NCI-H524 (cell line): ENCODE data around the gene ATAD1.
"Not testable (repeated sequence)": the region's sequence is repeated elsewhere in the genome, so short reads cannot be mapped to it uniquely, and the experiment has no call there.

Experiments used
- DNase-seq, 2 experiments: peaks; one replicate each; lab custom pipeline; 2025; lab: John Stamatoyannopoulos, UW

The ATAD1 gene

GRCh38 chr10:87817609-87818504 lies at the start of gene ATAD1:
Gene ATAD1, minus strand, starts transcription at chr10:87818226. Its CDS starts 3,627 bp downstream, at chr10:87814599.
- DNase-seq: peak; percentile 43 to 72

GRCh38 chr10:87867453-87867852 lies 49.4 kb upstream of the ATAD1 start:
- no peak for DNase-seq

- no peak for DNase-seq
These were observed 48.5 kb upstream of the ATAD1 start for GRCh38 chr10:87866412-87866974.

- DNase-seq: no peak
These were observed 47.3 kb upstream of the ATAD1 start for GRCh38 chr10:87865241-87865881.

GRCh38 chr10:87864496-87865059 lies 46.6 kb upstream of the ATAD1 start:
- peak in 1 of 2 experiments; percentile 9 for DNase-seq

GRCh38 chr10:87863951-87864495 lies 46.0 kb upstream of the ATAD1 start:
- peak in 1 of 2 experiments; percentile 4 for DNase-seq

- peak; percentile 36 to 65 for DNase-seq
These were observed 45.3 kb upstream of the ATAD1 start, which contains the start of the genes KLLN and PTEN for GRCh38 chr10:87863053-87863943. Gene KLLN, minus strand, starts transcription at chr10:87863533. Its CDS starts 1,046 bp downstream, at chr10:87862487. Gene PTEN, plus strand, starts transcription at chr10:87863625. Its CDS starts 845 bp downstream, at chr10:87864470.

GRCh38 chr10:87862679-87863052 lies 44.6 kb upstream of the ATAD1 start:
- DNase-seq: peak in 1 of 2 experiments; percentile 49

GRCh38 chr10:87861953-87862678 lies 44.1 kb upstream of the ATAD1 start:
- DNase-seq: peak; percentile 69 to 72

- no peak for DNase-seq
These were observed 43.5 kb upstream of the ATAD1 start for GRCh38 chr10:87861566-87861952.

GRCh38 chr10:87860816-87861403 lies 42.9 kb upstream of the ATAD1 start:
- no peak for DNase-seq

- peak; percentile 27 to 61 for DNase-seq
These were observed 42.2 kb upstream of the ATAD1 start for GRCh38 chr10:87860156-87860795.

- not testable (repeated sequence) for DNase-seq
These were observed 37.6 kb upstream of the ATAD1 start for GRCh38 chr10:87855665-87856064.

GRCh38 chr10:87855247-87855646 lies 37.2 kb upstream of the ATAD1 start:
- DNase-seq: not testable (repeated sequence)

GRCh38 chr10:87852089-87852488 lies 34.1 kb upstream of the ATAD1 start:
- no peak for DNase-seq

- peak in 1 of 2 experiments; percentile 34 for DNase-seq
These were observed 32.7 kb upstream of the ATAD1 start for GRCh38 chr10:87850742-87851205.

- DNase-seq: no peak
These were observed 31.0 kb upstream of the ATAD1 start for GRCh38 chr10:87849001-87849400.

- no peak for DNase-seq
These were observed 29.5 kb upstream of the ATAD1 start for GRCh38 chr10:87847550-87847949.

GRCh38 chr10:87846711-87847110 lies 28.7 kb upstream of the ATAD1 start:
- DNase-seq: not testable (repeated sequence)
